Measurements from ENCODE around the gene FAM3D.

DNA sequence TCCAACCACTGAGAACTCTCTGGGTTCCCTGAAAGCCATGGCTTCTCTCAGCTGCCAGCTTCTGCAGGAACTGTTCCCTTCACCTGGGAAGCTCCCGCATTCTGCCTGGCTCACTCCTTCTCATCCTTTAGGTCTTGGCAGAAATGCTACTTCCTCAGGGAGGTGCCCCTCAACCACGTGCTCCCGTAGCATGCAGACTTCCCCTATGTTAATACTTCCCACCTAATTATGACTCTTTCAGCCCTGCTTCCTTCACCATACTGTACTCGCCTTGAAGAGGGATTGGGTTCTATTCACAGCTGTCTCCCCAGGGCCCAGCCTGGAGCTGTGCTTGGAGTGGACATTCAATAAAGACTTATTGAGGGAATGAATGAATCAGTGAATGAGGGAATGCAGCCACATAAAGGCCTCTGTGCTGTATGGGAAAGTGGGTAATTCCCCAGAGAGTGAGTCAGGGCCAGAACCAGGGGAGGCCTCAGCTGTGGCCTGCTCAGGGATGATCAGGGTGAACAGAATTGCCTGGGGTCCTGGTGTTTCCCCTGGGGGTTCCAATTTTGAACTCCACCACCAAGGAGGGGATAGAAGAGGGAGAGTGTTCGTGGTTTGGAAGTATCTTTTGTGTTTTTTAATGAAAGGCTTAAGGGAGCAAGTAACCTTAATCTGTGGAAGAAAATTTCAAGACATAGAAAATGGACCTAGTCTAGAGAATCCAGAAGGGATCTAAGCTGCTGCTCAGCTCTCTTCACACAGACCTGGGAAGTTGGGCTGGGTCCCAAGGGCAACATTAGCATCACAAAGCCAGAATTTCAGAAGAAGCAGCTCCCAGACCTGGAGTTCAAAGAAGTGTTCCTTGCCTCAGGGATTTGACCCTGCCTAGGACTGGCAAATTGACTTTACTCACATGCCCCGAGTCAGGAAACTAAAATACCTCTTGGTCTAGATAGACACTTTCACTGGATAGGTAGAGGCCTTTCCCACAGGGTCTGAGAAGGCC lies 74.8 kb downstream of the FAM3D start:
- TF ChIP-seq, protein P1, sequence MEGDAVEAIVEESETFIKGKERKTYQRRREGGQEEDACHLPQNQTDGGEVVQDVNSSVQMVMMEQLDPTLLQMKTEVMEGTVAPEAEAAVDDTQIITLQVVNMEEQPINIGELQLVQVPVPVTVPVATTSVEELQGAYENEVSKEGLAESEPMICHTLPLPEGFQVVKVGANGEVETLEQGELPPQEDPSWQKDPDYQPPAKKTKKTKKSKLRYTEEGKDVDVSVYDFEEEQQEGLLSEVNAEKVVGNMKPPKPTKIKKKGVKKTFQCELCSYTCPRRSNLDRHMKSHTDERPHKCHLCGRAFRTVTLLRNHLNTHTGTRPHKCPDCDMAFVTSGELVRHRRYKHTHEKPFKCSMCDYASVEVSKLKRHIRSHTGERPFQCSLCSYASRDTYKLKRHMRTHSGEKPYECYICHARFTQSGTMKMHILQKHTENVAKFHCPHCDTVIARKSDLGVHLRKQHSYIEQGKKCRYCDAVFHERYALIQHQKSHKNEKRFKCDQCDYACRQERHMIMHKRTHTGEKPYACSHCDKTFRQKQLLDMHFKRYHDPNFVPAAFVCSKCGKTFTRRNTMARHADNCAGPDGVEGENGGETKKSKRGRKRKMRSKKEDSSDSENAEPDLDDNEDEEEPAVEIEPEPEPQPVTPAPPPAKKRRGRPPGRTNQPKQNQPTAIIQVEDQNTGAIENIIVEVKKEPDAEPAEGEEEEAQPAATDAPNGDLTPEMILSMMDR (conservative IDR thresholded peaks at IDR 0.05; ENCODE audit: low read depth, low read length), result no peak
- no peak for TF ChIP-seq EZH2 (IDR thresholded peaks at IDR 0.05; ENCODE audit: borderline replicate concordance, low read depth, low read length, poor library complexity, severe bottlenecking)
